Stimulated activated CD4-positive, alpha-beta T cell treated with anti-CD3 and anti-CD28 coated beads, Interleukin-4, amount 100 ng/mL, for 1 hour (primary cell): ENCODE data around the gene TBCA.

Experiments
- DNase-seq: peaks from one replicate; pipeline ENCODE4 v3.0.0-alpha.2; 2020

Gene TBCA

GRCh38 chr5:77775790-77776553 is at the start of gene TBCA:
TBCA (minus strand) TSS chr5:77776339; CDS start chr5:77776257, 82 bp downstream.
- peak; percentile 90 for DNase-seq

GRCh38 chr5:77824981-77825380 is 48.8 kb upstream of the TBCA start:
- DNase-seq = no peak

- DNase-seq = no peak
Measured at GRCh38 chr5:77816686-77817085, 40.5 kb upstream of the TBCA start.

- DNase-seq = no peak
Measured at GRCh38 chr5:77812926-77813589, 36.9 kb upstream of the TBCA start.

- DNase-seq = no peak
Measured at GRCh38 chr5:77806213-77806843, 30.2 kb upstream of the TBCA start.

GRCh38 chr5:77798456-77798855 is 22.3 kb upstream of the TBCA start:
- DNase-seq = no peak

- no peak for DNase-seq
Measured at GRCh38 chr5:77797136-77797535, 21.0 kb upstream of the TBCA start.

- no peak for DNase-seq
Measured at GRCh38 chr5:77795846-77796245, 19.7 kb upstream of the TBCA start.

GRCh38 chr5:77795268-77795667 is 19.1 kb upstream of the TBCA start:
- no peak for DNase-seq

- no peak for DNase-seq
Measured at GRCh38 chr5:77791926-77792325, 15.8 kb upstream of the TBCA start.

GRCh38 chr5:77791356-77791755 is 15.2 kb upstream of the TBCA start:
- no peak for DNase-seq

GRCh38 chr5:77785229-77785628 is 9.1 kb upstream of the TBCA start:
- no peak for DNase-seq

- DNase-seq = no peak
Measured at GRCh38 chr5:77784735-77785134, 8.6 kb upstream of the TBCA start.

- no peak for DNase-seq
Measured at GRCh38 chr5:77781076-77781475, 4.9 kb upstream of the TBCA start.

- DNase-seq = no peak
Measured at GRCh38 chr5:77778881-77779438, 2.8 kb upstream of the TBCA start.

- no peak for DNase-seq
Measured at GRCh38 chr5:77778398-77778797, 2.3 kb upstream of the TBCA start.

GRCh38 chr5:77777911-77778310 is 1.8 kb upstream of the TBCA start:
- no peak for DNase-seq

GRCh38 chr5:77777281-77777892 is 1.2 kb upstream of the TBCA start:
- DNase-seq = no peak

GRCh38 chr5:77776554-77777206 is 541 bp upstream of the TBCA start:
- no peak for DNase-seq

GRCh38 chr5:77774981-77775789 is 954 bp downstream of the TBCA start:
- no peak for DNase-seq

GRCh38 chr5:77773734-77774280 is 2.3 kb downstream of the TBCA start:
- DNase-seq = no peak

- DNase-seq = no peak
Measured at GRCh38 chr5:77772729-77773128, 3.4 kb downstream of the TBCA start.
